Amniotic stem cell (primary cell): ENCODE data around the gene ACTR3.
"Not testable (repeated sequence)": the region's sequence is repeated elsewhere in the genome, so short reads cannot be mapped to it uniquely, and the experiment has no call there.

Source experiments
- DNase-seq: peaks from one replicate; lab custom pipeline; 2025; lab: John Stamatoyannopoulos, UW

Gene ACTR3

GRCh38 chr2:113889471-113890252, at the start of gene ACTR3:
Gene ACTR3, plus strand, starts transcription at chr2:113890089. Its CDS starts 191 bp downstream, at chr2:113890280.
- DNase-seq, result peak; percentile 97

- DNase-seq, result no peak
These were observed 49.4 kb upstream of the ACTR3 start for GRCh38 chr2:113840518-113840917.

GRCh38 chr2:113842919-113843736, 46.8 kb upstream of the ACTR3 start:
- peak; percentile 28 for DNase-seq

- DNase-seq, result not testable (repeated sequence)
These were observed 46.2 kb upstream of the ACTR3 start for GRCh38 chr2:113843737-113844050.

- no peak for DNase-seq
These were observed 44.6 kb upstream of the ACTR3 start for GRCh38 chr2:113845261-113845660.

DNA sequence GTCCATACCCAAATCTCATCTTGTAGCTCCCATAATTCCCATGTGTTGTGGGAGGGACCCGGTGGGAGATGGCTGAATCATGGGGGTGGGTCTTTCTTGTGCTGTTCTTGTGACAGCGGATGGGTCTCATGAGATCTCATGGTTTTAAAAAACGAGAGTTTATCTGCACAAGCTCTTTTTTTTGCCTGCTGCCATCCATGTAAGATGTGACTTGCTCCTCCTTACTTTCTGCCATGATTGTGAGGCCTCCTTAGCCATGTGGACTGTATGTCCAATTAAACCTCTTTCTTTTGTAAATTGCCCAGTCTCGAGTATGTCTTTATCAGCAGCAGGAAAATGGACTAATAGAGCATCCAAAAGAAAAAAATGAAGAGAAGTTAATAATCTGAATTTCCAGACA, 44.1 kb upstream of the ACTR3 start:
- DNase-seq, result not testable (repeated sequence)

DNA sequence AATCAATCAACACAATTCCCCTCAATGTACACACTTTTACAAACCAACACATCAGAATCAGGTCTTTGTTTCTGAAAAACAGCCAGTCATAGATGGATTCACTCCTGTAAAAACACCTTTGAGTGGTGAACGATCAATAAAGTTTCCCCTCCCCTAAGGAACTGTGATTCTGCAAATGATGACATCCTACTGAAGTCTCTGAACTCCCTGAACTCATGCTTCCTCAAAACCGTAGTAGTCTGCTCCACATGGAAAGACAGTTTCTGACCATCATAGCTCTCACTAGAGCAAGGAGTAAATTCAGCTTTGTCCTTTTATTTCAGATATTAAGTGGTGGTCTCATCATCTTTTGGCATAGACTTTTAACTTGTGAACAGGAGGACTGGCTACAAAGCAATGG, 43.5 kb upstream of the ACTR3 start:
- DNase-seq, result no peak

GRCh38 chr2:113847144-113847543, 42.7 kb upstream of the ACTR3 start:
- DNase-seq, result no peak

- DNase-seq, result no peak
These were observed 41.0 kb upstream of the ACTR3 start for GRCh38 chr2:113848758-113849415.

GRCh38 chr2:113850687-113851086, 39.2 kb upstream of the ACTR3 start:
- no peak for DNase-seq

- no peak for DNase-seq
These were observed 38.2 kb upstream of the ACTR3 start for GRCh38 chr2:113851640-113852039.

DNA sequence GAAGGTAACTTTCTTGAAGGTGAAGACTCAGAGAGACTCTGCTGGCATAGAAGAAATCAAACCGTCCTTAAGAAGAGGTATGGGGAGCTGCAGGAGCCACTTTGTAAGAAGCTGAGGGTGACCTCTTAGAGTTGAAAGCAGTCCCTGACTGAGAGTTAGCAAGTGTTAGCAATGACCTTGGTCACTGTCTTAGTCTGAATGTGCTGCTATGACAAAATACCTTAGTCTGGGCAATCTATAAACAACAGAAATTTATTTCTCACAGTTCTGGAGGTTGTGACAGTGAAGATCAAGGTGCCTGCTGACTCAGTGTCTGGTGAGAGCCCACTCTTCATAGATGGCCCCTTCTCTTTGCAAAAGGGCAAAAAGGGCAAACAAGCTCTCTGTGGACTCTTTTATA, 35.7 kb upstream of the ACTR3 start:
- no peak for DNase-seq

DNA sequence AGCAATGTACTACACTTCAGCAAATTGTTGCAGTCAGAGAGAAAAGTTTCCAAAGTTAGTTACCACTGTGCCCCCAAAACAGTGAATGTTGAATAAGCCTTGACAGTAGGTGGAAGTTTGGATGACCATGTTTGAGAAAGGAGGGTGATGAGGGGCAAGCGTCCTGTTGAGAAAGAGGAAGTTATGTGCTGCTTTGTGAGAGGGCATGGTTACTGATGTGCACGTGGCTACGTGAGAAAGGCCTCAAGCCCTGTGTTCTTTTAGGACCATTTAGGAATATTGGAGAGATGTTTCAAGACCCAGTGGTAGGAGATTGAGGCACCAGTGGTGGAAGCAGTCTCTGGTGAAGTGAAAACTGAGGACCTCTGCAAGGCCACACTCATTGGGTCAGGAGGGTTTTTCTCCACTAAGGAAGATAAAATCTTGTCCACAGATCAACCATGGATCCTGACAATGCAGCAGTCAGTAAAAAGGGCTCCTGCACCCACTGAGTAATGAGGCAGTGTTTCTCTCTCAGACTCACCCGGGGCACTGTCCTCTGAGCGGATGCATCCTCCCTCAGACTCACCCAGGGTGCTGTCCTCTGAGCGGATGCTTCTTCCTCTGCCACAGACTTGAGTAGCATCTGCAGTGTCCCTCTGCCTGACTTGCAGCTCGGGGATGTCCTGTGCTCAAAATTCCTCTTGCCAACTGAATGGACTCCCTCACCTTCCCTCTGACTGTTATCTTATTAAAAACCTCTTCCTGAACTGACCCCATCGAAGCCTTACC, 34.7 kb upstream of the ACTR3 start:
- DNase-seq, result no peak

- DNase-seq, result no peak
These were observed 32.4 kb upstream of the ACTR3 start for GRCh38 chr2:113857464-113857863.

DNA sequence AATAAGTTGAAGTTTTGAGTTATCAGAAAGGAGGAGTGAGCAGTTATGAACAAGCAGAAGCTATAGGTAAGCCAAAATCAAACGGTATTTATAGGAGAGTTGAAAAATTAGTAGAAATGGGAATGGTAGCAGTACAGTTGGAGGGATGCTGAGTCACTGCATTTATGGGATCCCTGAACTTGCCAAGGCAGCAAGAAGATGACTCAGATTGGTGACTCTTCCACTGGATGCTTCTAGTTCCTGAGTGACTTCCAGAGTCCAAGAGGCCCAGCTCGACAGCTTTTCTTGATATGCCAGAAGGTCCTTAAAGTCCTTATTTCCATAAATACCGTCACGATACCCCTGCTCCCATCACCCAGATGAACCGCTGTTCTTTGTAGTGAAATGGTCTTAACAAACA, 31.1 kb upstream of the ACTR3 start:
- DNase-seq, result peak; percentile 65

GRCh38 chr2:113861740-113862139, 28.1 kb upstream of the ACTR3 start:
- no peak for DNase-seq

DNA sequence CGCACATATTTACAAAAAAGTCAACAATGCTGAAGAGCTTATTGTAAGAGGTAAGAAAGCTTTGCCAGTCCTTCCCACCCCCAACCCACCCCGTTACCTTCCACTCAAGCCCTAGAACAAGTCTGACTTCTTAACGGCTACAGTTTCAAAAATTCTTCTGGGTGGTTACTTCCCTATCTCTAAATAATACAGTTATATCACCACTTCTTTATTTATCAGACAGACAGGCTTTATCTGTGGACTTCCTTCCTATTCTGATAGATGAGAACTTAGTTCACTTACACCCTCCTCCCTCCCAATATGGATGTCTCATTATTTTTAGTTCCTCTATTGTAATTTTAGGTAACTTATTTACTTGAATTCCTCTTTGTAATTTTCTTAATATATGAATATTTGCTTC, 26.7 kb upstream of the ACTR3 start:
- no peak for DNase-seq

GRCh38 chr2:113867571-113867970, 22.3 kb upstream of the ACTR3 start:
- DNase-seq, result no peak

DNA sequence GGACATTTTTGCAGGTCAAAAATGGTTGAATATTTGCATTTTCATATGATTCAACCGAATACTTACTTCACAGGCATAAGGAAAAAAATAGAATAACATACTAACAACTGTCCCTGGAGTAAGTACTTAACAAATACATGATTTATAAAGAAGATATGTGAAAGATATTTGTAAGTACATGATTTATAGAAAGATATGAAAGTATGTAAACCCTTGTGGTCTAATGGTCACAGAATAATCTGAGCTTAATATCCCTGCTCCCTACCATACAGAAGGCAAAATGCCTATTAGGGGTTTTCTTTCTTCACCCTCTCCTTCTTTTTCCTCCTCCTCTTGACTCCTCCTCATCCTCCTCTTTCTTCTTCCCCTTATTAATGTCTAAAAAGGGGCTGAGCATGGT, 20.6 kb upstream of the ACTR3 start:
- no peak for DNase-seq

GRCh38 chr2:113872201-113872600, 17.7 kb upstream of the ACTR3 start:
- DNase-seq, result no peak

GRCh38 chr2:113873867-113874266, 16.0 kb upstream of the ACTR3 start:
- DNase-seq, result no peak

DNA sequence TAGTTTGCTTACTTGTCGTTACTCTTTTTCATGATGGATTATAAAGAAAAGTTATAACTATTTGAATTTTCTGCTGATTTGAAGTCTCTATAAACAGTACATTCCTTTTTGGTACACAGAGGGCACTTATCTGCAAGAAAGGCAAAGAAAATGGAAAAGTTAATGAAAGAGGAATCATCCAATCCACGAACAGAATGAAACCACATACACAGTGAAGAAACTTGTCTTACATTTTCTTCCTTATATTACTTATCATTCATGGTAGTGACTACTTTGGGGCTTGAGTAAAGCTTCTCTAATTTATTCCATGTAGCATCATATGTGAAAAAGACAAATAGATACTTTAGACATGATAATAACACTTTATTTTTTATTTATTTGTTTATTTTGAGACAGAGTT, 14.8 kb upstream of the ACTR3 start:
- DNase-seq, result no peak
